Sigmoid colon (tissue), 7 donors: ENCODE results near the gene TUBB4A. TPM values are rescaled to one million over a fixed set of nuclear protein-coding genes. Genes with fewer than 3 reads are reported as not detected.
A peak's percentile ranks its signal among the peaks of the same experiment; 100 is the strongest.

Experiments used
- DNase-seq: peaks from one replicate; pipeline ENCODE4 v3.0.0-alpha.2; 2019
- H3K27ac ChIP-seq, 4 donors: fragments of 200-600 bp; sonication (generic); one replicate each; pipeline ENCODE4 v1.5.1; 2016 to 2019; ENCODE audit warnings: mild to moderate bottlenecking in 1 of 4
- H3K27me3 ChIP-seq, 3 donors: fragments of 200-600 bp; sonication (generic); one replicate each; pipeline ENCODE4 v1.5.1; 2019; ENCODE audit warnings: mild to moderate bottlenecking in 1 of 3
- H3K36me3 ChIP-seq, 4 donors: fragments of 200-600 bp; sonication (generic); one replicate each; pipeline ENCODE4 v1.5.1; 2016 to 2019
- H3K4me1 ChIP-seq, 4 donors: fragments of 200-600 bp; sonication (generic); one replicate each; pipeline ENCODE4 v1.5.1; 2017 to 2019
- H3K4me3 ChIP-seq, 4 donors: fragments of 200-600 bp; sonication (generic); one replicate each; pipeline ENCODE4 v1.5.1; 2017 to 2019; ENCODE audit warnings: mild to moderate bottlenecking in 2 of 4, moderate library complexity in 1 of 4
- H3K9me3 ChIP-seq, 4 donors: fragments of 200-600 bp in 3 of 4; sonication (generic) in 3 of 4; one replicate each; pipeline versions ENCODE4 v1.5.1 to v1.6.1; 2013 to 2019
- EP300 ChIP-seq, 4 donors: sonication (generic); formaldehyde crosslinking; IDR thresholded peaks; one replicate each; pipeline ENCODE4 v1.6.1; 2017; ENCODE audit warnings: antibody characterized with exemption in 4 of 4
- POLR2A ChIP-seq, 2 donors: fragments of 450-650 bp; IDR thresholded peaks; one replicate each; pipeline ENCODE4 v1.6.1; 2016; ENCODE audit warnings: antibody characterized with exemption in 2 of 2, mild to moderate bottlenecking in 2 of 2, moderate library complexity in 2 of 2
- POLR2AphosphoS5 ChIP-seq, 4 donors: sonication (generic); formaldehyde crosslinking; IDR thresholded peaks; one replicate each; pipeline ENCODE4 v1.6.1; 2017; ENCODE audit warnings: antibody characterized with exemption in 4 of 4
- WGBS, 2 donors: extraction: QIAGEN DNeasy Blood & Tissue Kit; methylation state at CpG; one replicate each; pipeline ENCODE4 v1.1.7; 2013; 5-methylcytosine and 5-hydroxymethylcytosine counted together
- intact Hi-C: fragments of 100-400 bp; cut with DNase I; formaldehyde crosslinking; loops from one replicate; pipeline ENCODE4 v1.15.1; 2023
- polyA plus RNA-seq, 3 donors: library from polyadenylated mRNA; stranded (reverse); fragments of 200-250 nt; gene quantifications; one replicate each; pipeline ENCODE4 v1.2.3, GENCODE V29; 2013
- total RNA-seq, 4 donors: library from RNA; depleted of rRNA; stranded (reverse); fragments of >200 nt; gene quantifications; one replicate each; pipeline ENCODE4 v1.1.0, GENCODE V29; 2016
- TF ChIP-seq, protein P1 (sequence below), 4 experiments: fragments of 450-650 bp in 3 of 4; fragments of 200-600 bp in 1 of 4; IDR thresholded peaks; one replicate each; pipeline ENCODE4 v1.5.1; 2016 to 2019; ENCODE audit warnings: antibody characterized with exemption in 4 of 4, mild to moderate bottlenecking in 3 of 4, moderate library complexity in 2 of 4
- donor health status: healthy with polysubstance abuse.
- donor health status: Bipolar disorder and iron deficiency.
- donor health status: healthy.

Gene TUBB4A
- total and polyA plus RNA-seq, 7 donors = under 0.01 to 6.1 (median 2.4) TPM; not detected in 1

DNA sequence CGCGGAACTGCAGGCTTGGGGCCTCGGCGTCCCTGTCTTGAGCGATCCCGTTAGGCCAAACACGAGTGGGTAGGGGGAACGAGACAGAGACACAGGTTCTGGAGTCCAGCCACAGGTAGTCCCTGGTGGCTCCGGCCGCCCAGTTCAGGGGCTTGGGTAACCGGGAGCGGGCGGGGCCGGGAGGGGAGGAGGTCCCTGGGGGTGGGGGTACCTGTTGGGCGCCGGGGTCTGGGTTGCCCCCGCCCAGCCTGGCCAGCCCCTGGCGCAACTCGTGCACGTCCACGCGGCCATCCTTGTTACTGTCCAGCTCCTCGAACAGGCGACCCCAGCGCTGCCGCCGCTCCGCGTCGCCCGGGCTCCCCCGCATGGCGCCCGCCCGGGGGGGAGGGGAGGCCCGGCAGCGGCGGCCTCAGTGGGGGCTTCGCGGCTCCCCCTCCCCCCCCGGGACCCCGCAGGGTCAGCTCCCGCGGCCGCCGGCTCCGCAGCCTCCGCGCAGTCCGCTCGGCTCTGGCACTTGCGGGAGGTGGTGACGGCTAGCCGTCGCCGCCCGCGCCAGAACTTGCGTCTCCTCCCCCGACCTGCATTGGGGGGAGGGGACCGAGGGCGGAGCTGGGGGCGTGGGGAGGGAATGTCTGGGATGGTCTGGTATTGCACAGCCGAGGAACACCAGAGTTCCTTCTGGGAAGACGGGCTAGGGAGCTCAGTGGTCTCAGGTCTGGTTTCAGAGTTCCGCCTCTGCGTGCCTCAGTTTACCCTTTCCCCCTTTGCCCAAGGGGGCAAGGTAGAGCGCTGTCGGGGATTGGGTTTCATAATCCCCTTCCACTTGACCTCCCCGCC, 42.6 kb downstream of the TUBB4A start, which contains the start of gene SLC25A23:
Gene SLC25A23 (minus strand): TSS at position 531 of the 837 bp plus-strand sequence. CDS start 164 bp downstream, at position 367.
- peaks cover 9 to 19% (median 10%) of the 10 kb centered on the region in 3 donors for H3K27me3 ChIP-seq
- intact Hi-C loops = loop anchor here (2.0 to 5.0 kb wide), 3 partner anchors 73 to 277 kb away; partner anchors contain the start of genes GPR108 and TNFSF9
- 1 to 4% methylated on average over 70 of the region's 70 CpGs for WGBS, 2 donors
- H3K9me3 ChIP-seq = peaks cover 0 to 4% (median 0%) of the 10 kb centered on the region in 4 donors
- TF ChIP-seq EP300 (IDR thresholded peaks at IDR 0.05) = no peak
- TF ChIP-seq POLR2AphosphoS5 (IDR thresholded peaks at IDR 0.05) = peak; percentile 6 to 61 (median 50)
- TF ChIP-seq, protein P1, sequence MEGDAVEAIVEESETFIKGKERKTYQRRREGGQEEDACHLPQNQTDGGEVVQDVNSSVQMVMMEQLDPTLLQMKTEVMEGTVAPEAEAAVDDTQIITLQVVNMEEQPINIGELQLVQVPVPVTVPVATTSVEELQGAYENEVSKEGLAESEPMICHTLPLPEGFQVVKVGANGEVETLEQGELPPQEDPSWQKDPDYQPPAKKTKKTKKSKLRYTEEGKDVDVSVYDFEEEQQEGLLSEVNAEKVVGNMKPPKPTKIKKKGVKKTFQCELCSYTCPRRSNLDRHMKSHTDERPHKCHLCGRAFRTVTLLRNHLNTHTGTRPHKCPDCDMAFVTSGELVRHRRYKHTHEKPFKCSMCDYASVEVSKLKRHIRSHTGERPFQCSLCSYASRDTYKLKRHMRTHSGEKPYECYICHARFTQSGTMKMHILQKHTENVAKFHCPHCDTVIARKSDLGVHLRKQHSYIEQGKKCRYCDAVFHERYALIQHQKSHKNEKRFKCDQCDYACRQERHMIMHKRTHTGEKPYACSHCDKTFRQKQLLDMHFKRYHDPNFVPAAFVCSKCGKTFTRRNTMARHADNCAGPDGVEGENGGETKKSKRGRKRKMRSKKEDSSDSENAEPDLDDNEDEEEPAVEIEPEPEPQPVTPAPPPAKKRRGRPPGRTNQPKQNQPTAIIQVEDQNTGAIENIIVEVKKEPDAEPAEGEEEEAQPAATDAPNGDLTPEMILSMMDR (IDR thresholded peaks at IDR 0.05) = no peak
- peak in 1 of 2 donors; percentile 20 for TF ChIP-seq POLR2A (IDR thresholded peaks at IDR 0.05)
- peaks cover 0 to 31% (median 22%) of the 10 kb centered on the region in 4 donors for H3K4me1 ChIP-seq
- H3K36me3 ChIP-seq = peaks cover 5 to 30% (median 15%) of the 10 kb centered on the region in 4 donors
- DNase-seq = peak; percentile 87
- peak within 1 kb of the TSS; percentile 83 to 93 (median 88) for H3K27ac ChIP-seq
- H3K4me3 ChIP-seq = peak within 1 kb of the TSS; percentile 70 to 85 (median 78)

DNA sequence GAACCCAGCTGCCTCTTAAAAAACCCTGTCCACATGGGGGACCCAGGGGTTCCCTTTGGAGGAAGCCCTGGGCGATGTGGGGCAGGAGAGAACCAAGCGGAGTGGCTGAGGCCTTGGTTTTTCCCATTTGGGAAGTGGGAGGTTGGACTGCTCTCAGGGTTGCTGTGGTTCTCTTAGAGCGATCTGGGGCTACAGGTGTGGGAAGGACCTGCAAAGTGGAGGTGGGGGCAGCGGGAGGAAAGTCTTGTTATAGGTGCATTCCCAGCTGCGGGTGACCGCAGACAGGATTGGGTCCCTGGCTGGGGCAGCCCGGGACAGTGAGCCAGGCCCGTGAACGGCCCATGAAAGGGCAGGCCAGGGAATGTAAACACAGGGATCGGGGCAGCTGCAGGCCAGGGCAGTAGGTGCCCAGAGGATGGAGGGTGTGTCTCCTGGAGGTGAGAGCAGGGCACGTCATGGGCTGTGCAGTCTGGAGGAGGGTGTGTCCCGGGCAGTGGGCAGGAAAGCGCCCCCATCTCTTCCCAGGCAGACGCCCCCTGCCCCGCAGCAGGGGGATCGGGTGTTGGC, 43.3 kb downstream of the TUBB4A start:
- Histone ChIP-seq H3K4me1 (peaks cover 0 to 24% (median 18%) of the 10 kb centered on the region in 4 donors), H3K27me3 (peaks cover 2 to 12% (median 3%) of the 10 kb centered on the region in 3 donors), H3K9me3 (peaks cover 0 to 11% (median 4%) of the 10 kb centered on the region in 4 donors), H3K4me3 (peak overlapping the region; percentile 70 to 85 (median 78)), H3K27ac (peak overlapping the region; percentile 83 to 93 (median 88)), H3K36me3 (peaks cover 12 to 37% (median 22%) of the 10 kb centered on the region in 4 donors)
- peak in 1 of 4 donors; percentile 8 for TF ChIP-seq POLR2AphosphoS5 (IDR thresholded peaks at IDR 0.05)
- TF ChIP-seq, protein P1 (IDR thresholded peaks at IDR 0.05) = no peak
- intact Hi-C loops = loop anchor here (2.0 kb wide), 1 partner anchor 88 kb away; no protein-coding TSS in a partner anchor
- DNase-seq = no peak
- 37 to 53% methylated on average over 16 of the region's 16 CpGs for WGBS, 2 donors

DNA sequence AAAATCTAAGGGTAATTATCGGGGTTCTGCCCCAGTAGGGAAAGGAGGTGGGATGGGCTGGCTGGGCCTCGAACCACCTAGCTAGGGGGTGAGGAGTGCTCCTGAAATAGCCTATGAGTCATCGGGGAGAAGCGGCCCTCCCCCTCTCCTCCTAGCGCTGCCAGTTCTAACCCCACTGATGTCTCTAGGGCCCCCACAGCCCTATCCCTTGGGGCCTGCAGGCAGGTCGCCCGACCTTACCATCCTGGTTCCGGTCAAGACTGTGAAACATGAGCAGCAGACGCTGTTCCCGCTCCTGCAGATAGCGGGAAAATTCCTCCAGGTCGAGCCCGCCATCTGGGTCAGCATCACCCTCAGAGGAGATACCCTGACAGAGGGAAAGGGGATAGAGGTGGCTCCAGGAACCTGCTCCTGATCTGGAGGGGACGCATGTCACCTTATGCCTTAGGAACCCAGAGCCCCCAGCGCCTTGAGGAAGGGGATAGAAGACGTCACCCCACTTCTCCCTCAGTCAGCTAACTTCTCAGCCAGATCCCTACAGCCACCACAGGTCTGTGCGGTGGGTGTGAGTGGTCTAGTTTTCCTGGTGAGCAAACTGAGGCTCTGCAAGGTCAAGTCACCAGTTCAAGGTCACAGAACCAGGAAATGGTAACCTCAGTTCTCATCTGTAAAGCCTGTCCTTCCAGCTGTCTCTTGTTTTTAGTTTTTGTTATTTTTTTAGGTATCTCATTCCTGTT, 44.0 kb downstream of the TUBB4A start:
- H3K27me3 ChIP-seq = peaks cover 0 to 5% (median 0%) of the 10 kb centered on the region in 3 donors
- DNase-seq = no peak
- H3K27ac ChIP-seq = peak overlapping the region; percentile 83 to 93 (median 88)
- WGBS, 2 donors = 86 to 91% methylated on average over 17 of the region's 17 CpGs
- peaks cover 0 to 24% (median 18%) of the 10 kb centered on the region in 4 donors for H3K4me1 ChIP-seq
- peaks cover 0 to 11% (median 4%) of the 10 kb centered on the region in 4 donors for H3K9me3 ChIP-seq
- intact Hi-C loops = loop anchor here (2.0 kb wide), 1 partner anchor 87 kb away; no protein-coding TSS in a partner anchor
- peak overlapping the region; percentile 70 to 85 (median 78) for H3K4me3 ChIP-seq
- no peak for TF ChIP-seq POLR2AphosphoS5 (IDR thresholded peaks at IDR 0.05)
- TF ChIP-seq, protein P1 (IDR thresholded peaks at IDR 0.05) = no peak
- no peak for TF ChIP-seq EP300 (IDR thresholded peaks at IDR 0.05)
- TF ChIP-seq POLR2A (IDR thresholded peaks at IDR 0.05) = no peak
- H3K36me3 ChIP-seq = peaks cover 14 to 44% (median 28%) of the 10 kb centered on the region in 4 donors

DNA sequence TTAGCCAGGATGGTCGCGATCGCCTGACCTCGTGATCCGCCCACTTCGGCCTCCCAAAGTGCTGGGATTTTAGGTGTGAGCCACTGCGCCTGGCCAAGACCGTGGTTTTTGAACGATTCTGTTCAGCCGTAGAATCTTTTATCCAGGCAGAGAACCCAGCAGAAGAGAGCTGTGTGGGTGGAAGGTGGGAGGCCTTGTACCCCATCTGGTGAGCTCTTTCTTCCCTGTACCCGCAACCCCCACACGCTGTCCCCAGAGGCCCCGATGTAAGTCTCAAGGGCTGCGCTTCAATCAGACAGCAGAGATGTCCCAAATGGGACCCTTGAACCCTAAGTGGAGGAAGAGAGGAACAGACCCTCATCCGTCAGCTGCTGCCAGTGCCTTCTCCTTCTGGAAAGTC, 46.2 kb downstream of the TUBB4A start:
- peaks cover 14 to 66% (median 30%) of the 10 kb centered on the region in 4 donors for H3K36me3 ChIP-seq
- H3K4me3 ChIP-seq = no peak overlapping the region
- TF ChIP-seq POLR2A (IDR thresholded peaks at IDR 0.05) (no peak), EP300 (IDR thresholded peaks at IDR 0.05) (no peak), POLR2AphosphoS5 (IDR thresholded peaks at IDR 0.05) (no peak)
- TF ChIP-seq, protein P1 (IDR thresholded peaks at IDR 0.05) = no peak
- no peak overlapping the region for H3K27ac ChIP-seq
- no peaks in the 10 kb centered on the region for H3K27me3 ChIP-seq
- H3K9me3 ChIP-seq = peaks cover 0 to 11% (median 4%) of the 10 kb centered on the region in 4 donors
- WGBS, 2 donors = 88 to 93% methylated on average over 15 of the region's 15 CpGs
- intact Hi-C loops = no loop called here
- H3K4me1 ChIP-seq = peaks cover 0 to 24% (median 18%) of the 10 kb centered on the region in 4 donors
- no peak for DNase-seq
